ENCODE measurements around the gene PCDH1.
"Not testable (repeated sequence)": the region's sequence is repeated elsewhere in the genome, so short reads cannot be mapped to it uniquely, and the experiment has no call there.

The PCDH1 gene

GRCh38 chr5:141878186-141878710 is at the start of gene PCDH1:
Gene PCDH1 (minus strand): TSS chr5:141878410. CDS start chr5:141878262, 148 bp downstream.
- no peak for DNase-seq (ENCODE audit: low spot score)

DNA sequence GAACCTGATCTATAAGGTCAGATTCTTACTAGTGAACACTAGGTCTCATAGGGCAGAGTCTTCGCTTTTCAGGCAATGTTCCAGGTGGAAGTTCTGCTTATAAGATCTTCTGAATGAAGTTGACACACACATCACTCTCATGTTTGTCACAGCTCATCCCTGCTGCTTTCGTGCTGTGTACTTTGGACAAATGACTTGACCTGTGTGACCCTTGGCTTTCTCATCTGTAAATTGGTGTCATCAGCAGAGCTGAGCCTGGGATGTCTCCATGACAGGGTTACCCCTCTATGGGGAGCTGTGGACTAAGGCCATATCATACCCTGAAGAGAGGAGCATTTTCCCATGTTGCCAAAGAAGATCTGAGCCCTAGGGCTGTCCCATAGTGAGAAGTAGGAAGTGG is 48.2 kb upstream of the PCDH1 start:
- DNase-seq (ENCODE audit: low spot score), result no peak

DNA sequence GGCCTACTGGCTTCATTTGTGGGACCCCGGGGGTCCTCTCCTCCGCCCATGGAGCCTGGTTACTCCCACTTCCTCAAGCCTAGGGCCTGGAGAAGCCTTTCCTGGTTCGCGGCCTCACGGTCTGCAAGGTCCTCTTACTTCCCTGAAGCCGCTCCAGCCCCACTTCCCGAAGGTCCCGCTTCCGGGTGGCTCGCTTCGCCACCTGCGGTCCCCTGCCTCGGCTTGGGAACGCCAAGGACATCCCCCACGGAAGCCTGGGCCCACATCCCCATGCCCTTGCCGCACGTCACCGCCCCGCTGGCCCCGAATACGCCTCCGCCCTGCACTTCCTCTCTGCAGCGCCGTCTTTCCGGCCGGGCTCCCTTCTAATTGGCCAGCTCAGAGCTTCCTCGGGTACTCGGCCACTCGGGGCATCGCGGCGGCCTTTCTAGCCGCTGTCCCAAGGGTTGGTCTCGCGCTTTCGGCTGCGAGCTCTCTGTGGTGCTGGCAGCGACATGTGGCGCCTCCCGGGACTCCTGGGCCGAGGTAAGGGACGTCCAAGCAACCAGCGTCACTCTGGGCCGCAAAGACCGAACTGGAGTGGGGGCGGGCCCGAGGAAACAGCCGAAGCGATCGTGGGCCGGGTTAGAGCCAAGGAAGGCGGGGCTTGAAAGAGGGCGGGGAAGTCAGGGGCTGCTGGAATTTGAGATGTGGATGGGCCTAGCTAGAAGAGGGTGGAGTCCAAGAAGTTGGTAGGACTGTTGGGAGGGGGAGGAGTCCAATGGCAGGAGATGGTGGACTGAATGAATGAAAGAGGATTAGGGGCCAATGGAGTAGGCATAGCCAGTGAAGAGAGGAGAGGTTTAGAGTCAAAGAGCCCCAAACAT is 45.5 kb upstream of the PCDH1 start, which contains the start of gene DELE1:
Gene DELE1 (plus strand): TSS at position 424 of the 866 bp plus-strand sequence. CDS start 71 bp downstream, at position 495.
- peak; percentile 92 for DNase-seq (ENCODE audit: low spot score)

DNA sequence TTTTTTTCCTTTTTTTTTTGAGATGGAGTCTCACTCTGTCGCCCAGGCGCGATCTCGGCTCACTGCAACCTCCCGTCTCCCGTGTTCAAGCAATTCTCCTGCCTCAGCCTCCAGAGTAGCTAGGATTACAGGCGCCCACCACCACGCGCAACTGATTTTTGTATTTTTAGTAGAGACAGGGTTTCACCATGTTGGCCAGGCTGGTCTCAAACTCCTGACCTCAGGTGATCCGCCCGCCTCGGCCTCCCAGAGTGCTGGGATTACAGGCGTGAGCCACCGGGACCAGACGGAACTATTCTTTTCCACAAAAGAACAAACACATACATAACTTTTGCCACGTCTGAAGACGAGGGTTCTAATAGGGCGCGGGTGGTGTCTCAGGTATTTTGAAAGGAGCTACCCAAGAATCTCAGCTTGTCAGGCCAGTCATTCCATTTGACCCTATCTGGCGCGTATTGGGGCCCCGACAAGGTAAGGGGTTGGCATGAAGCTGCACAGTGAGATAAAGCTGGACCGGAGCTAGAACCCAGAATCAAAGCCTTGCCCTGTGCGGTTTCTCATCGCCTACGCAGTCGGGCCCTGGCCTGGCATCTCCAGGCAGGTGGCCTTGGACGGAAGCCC is 44.7 kb upstream of the PCDH1 start:
- DNase-seq (ENCODE audit: low spot score), result not testable (repeated sequence)

DNA sequence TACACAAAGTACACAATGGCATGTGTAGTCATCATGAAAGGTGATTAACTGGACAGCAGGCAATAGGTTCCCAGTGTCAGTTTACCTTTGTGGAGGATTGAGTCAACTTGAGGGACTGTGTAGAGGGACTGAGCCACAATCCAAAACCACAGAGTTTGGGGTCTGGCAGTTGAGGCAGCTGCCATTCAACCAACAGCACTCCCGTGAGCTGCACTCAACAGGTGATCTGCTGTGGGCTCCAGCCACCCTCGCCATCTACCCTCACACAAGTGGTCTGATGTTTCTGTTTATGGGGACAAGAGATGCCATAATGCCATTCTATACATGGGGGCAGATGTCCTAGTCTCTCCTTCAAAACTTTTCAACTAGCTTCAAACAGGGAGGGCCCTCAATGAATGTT is 42.6 kb upstream of the PCDH1 start:
- DNase-seq (ENCODE audit: low spot score), result no peak

DNA sequence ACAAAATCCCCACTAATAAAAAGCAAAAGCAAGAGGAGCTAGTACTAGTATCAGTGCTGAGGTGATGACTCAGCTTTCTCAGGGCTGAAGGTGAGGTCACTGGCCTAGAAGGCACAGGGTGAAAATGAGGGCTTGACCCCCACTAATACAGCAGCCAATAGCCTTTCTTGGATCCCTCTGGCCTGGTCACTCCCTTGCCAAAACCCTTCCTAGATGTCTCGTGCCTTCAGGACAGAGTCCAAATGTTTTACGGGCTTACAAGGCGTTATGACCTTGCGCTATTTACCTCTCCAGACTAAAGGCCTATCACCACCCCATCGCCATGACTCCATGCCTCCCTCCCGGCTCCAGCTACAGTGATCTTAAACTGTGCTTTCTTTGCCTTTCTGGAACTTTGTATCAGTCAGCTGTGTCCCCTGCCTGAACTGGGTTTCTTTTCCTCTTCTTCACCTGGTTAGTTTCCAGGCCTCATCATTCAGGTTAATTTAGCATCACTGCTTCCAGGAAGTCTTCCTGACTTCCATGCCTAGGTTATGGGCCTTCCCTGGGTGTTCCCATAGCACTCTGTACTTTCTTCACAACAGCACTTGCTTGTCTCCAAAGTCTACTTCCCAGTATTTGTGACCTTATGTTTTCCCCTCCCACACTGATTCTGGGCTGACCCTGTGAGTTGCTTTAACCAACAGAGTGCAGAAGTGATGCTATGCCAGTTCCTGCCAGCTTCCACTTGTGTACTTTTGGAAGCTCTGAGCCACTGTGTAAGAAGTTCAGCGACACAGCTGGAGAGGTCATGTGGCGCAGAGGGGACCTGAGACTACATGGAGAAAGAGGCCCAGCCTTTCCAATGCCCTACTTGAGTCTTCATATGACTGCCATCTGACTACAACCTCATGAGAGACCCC is 41.3 kb upstream of the PCDH1 start:
- no peak for DNase-seq (ENCODE audit: low spot score)

DNA sequence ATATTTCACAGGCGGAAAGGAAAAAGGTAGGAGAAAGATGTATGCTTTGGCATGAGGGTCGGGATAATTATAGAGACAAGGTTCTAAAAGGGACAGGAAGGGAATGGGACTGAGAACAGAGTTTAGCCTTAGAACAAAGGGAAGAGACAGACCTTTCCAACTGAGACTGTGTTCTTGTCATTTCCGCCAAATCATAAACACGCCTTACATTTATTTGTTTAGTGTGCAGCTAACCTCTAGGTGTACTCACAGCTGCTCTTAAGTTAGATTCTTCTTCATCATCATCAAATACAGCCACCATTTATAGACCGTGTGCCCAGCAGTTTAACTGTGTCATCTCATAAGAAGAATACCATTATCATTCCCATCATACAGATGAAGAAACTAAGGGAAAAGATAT is 39.5 kb upstream of the PCDH1 start:
- DNase-seq (ENCODE audit: low spot score), result no peak

- DNase-seq (ENCODE audit: low spot score), result peak; percentile 25
These were observed 38.3 kb upstream of the PCDH1 start for GRCh38 chr5:141916522-141916921.

- DNase-seq (ENCODE audit: low spot score), result peak; percentile 40
These were observed 37.7 kb upstream of the PCDH1 start for GRCh38 chr5:141915881-141916336.

- no peak for DNase-seq (ENCODE audit: low spot score)
These were observed 36.6 kb upstream of the PCDH1 start for GRCh38 chr5:141914797-141915196.

DNA sequence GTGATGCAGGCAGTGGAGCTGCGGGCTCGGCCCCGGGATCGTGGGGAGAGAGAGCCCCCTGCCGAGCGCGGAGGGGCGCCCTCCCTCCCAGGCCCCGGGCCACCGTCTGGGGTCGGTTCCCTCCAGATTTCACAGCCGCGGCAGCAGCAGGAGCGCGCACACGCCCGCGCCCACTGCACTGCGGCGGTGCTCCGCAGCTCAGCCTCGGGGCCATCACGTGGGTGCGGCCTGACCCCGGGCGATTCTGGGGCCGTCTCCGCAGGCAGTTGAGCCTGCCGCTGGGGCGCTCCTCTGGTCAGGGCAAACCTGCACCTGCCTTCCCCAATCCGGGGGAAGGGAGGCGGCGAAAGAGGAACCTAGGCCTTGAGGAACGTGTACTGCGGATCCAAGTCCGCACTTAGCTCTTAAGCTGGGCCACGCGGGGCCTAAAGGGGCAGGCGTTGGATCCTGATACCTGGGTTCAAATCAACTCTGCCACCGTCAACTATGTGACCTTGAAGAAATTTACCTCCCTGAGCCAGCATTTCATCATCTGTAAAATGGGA is 36.1 kb upstream of the PCDH1 start:
- peak; percentile 50 for DNase-seq (ENCODE audit: low spot score)

DNA sequence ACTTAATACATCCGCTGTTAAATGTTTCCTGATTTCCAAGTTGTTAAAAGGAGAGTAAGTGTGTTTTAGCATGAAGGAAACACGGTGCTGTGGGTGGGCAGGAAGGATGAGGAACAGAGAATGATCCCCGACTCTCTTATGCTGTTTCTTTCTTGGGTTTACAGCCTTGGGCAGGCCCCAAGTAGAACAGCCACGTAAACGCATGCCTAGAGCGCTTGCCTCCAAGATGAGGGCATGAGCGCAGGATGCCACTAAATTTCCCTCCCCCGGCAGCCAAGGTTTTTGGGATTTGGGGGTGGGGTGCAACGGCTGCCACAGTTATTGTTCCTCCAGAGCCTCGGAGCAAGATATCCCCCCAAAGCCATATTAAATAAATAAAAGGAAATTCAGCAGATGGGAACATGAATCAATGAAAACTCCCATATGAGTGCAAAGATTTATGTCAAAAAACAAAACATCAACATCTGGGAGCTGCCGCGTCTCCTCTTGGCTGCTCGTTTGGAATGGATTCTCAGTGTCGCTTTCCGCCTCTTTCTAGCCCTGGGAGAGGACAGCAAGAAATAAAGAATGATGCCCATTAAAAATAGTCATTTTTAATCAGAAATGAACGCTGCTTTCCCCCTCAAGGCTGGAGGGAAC is 35.5 kb upstream of the PCDH1 start:
- no peak for DNase-seq (ENCODE audit: low spot score)

- no peak for DNase-seq (ENCODE audit: low spot score)
These were observed 32.1 kb upstream of the PCDH1 start for GRCh38 chr5:141910271-141910673.

DNA sequence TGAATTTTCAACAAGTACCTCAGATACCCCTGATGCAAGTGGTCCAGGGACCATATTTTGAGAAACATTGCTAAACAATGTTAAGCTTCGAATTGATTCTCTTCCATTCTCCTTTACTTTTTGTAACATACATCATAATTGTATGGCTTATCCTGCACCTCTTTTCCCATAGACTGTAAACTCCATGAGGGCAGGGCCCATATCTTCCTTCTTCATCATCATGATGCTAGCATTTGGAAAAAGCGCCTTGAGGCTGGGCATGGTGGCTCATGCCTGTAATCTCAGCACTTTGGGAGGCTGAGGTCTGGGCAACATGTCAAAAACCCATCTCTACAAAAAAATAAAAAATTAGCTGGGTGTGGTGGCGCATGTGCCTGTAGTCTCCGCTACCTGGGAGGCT is 31.0 kb upstream of the PCDH1 start:
- DNase-seq (ENCODE audit: low spot score), result no peak

DNA sequence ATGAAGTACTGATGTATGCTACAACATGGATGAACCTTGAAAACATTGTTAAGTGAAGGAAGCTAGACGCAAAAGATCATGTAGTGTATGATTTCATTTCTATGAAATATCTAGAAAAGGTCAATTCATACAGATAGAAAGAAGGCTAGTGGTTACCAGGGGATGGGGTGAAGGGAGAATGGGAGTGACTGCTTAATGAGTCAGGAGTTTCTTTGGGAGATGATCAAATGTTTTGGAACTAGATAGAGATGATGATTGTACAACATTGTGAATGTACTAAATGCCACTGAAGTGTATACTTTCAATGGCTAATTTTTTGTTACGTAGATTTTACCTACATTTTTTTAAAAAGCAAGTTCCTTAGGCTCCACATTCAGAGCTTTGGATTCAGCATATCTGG is 30.6 kb upstream of the PCDH1 start:
- no peak for DNase-seq (ENCODE audit: low spot score)

DNA sequence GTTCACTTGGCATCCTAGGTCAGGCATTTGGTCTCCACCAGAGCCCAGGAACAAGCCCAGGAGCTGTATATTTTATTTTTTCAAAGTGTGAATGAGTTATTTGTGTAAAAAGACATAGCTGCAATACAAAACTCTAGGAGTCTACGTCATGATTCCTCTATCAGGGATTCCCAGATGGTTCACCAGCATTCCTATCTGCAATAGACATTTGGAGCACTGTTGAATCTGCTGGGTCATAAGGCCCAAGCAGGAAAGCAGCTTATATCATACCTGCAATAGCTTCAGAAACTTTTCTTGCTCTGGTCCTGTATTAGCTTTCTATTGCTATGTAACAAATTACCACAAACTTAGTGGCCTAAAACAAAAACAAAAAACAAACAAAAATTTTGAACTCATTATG is 28.8 kb upstream of the PCDH1 start:
- no peak for DNase-seq (ENCODE audit: low spot score)

DNA sequence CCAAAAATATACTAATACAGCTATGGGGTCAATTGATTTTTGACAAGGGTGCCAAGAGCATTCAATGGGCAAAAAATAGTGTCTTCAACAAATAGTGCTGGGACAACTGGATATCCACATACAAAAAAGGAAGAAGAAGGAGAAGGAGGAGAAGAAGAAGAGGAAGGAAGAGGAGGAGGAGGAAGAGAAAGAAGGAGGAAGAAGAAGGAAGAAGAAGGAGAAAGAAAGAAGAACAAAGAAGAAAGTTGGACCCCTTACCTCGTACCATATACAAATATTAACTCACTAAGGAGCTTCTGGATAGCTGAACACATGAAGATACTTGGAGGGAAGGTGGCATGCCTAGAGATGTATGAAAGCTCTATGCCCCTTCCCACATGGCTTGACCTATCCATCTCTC is 28.3 kb upstream of the PCDH1 start:
- no peak for DNase-seq (ENCODE audit: low spot score)

- no peak for DNase-seq (ENCODE audit: low spot score)
These were observed 26.3 kb upstream of the PCDH1 start for GRCh38 chr5:141904551-141904950.

DNA sequence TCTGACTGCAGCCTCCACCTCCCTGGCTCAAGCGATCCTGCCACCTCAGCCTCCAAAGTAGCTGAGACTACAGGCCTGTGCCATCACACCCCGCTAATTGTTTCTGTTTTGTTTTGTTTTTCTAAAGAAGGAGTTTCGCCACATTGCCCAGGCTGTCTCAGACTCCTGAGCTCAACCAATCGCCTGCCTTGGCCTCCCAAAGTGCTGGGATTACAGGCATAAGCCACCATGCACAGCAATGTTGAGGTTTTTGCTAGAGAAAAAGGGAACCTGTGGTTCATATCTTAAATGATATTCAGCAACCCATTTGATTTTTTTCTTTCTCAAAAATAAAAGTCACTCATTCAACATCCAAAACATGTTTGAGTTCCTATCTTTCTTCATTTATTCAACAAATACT is 25.1 kb upstream of the PCDH1 start:
- no peak for DNase-seq (ENCODE audit: low spot score)

DNA sequence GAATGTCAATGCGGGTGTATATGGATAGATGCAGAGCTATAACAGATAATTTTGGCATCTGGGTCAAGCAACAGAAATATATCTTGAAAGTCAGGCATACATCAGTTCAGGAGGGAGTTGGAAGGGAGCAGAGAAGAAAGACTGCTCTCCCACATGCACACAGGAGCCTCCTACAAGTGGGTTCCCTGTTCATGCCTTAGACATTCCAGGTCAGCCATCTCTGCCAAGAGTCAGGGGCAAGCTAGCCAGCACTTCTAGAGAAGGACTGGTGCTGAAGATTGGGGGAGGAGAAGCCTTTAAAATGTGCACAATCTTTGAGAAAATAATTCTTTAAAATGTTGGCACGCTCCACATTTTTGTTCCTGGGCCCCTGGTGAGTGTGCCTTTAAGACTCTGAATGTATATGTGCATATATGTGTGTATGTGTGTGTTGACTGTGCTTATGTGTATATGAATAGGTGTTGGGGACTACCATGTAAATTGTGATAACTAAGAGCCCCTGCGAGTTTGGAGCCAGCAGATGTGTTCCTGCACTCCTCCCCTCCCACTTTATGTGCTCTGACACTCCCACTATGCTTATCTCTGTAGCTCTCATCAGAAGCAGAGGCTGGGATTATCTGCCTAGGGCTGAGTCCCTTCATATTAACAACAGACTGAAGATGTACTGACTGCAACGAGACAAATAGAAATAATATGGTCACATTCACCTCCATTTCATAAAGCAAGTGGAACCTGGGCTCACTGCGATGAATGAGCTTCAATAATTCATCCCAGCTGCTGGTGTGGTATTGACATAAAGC is 24.0 kb upstream of the PCDH1 start:
- no peak for DNase-seq (ENCODE audit: low spot score)
